ENCODE data around the gene TMEM238. TPM values are rescaled to one million over a fixed set of nuclear protein-coding genes. Genes with fewer than 3 reads are reported as not detected.

The TMEM238 gene
- total RNA-seq, 1 experiment from 2014 or later, result 22.8 TPM

GRCh38 chr19:55340784-55341147 is 43.3 kb downstream of the TMEM238 start:
- ATAC-seq (no peak), DNase-seq (no peak)
- Histone ChIP-seq H3K4me2 (ENCODE audit: low read length) (peak overlapping the region; percentile 97), H3K36me3 (ENCODE audit: low read depth, low read length) (no peaks in the 10 kb centered on the region), H2AFZ (ENCODE audit: low read length) (no peak overlapping the region; the same call in 1 of the 2 replicates), H3K4me3 (ENCODE audit: low read length) (peak overlapping the region; percentile 80), H3K9ac (ENCODE audit: low read length) (peak overlapping the region; percentile 88), H3K27ac (ENCODE audit: low read length) (peak overlapping the region; percentile 38), H3K79me2 (ENCODE audit: low read length) (peaks cover 11% of the 10 kb centered on the region), H3K9me2 (replicated peaks; ENCODE audit: low read length) (no peaks in the 10 kb centered on the region), H3F3A (ENCODE audit: low read length, unreplicated experiment) (no peaks in the 10 kb centered on the region), H3K4me1 (ENCODE audit: insufficient read depth, low read length) (peaks cover 26% of the 10 kb centered on the region), H3K27me3 (ENCODE audit: low read length) (no peaks in the 10 kb centered on the region), H4K20me1 (ENCODE audit: low read length) (no peaks in the 10 kb centered on the region), H3K9me3 (ENCODE audit: low read length) (no peaks in the 10 kb centered on the region)
- ChIA-PET CTCF (no interaction called here), POLR2A (ENCODE audit: unreplicated experiment) (no interaction called here)
- TF ChIP-seq EZH2 (IDR thresholded peaks at IDR 0.05; ENCODE audit: low read length, unreplicated experiment) (no peak), CTCF (conservative IDR thresholded peaks at IDR 0.05; ENCODE audit: low read depth, low read length) (peak; percentile 44), EZH2phosphoT487 (IDR thresholded peaks at IDR 0.05; ENCODE audit: borderline replicate concordance, low read length) (no peak)
- intact Hi-C loops (cut with micrococcal nuclease), result no loop called here
- BruUV-seq (replicated peaks), result no TSS peak

- CTCF ChIA-PET, result interaction anchor here (0.6 to 1.2 kb wide), 6 partner anchors 8 to 44 kb away, joined by 3 to 9 read pairs (median 5); partner anchors contain the start of gene TMEM238
- Histone ChIP-seq H3K79me2 (ENCODE audit: low read length) (peaks cover 11% of the 10 kb centered on the region), H3K4me1 (ENCODE audit: insufficient read depth, low read length) (peaks cover 19% of the 10 kb centered on the region), H3K36me3 (ENCODE audit: low read depth, low read length) (no peaks in the 10 kb centered on the region), H3K9ac (ENCODE audit: low read length) (peak overlapping the region; percentile 88), H4K20me1 (ENCODE audit: low read length) (no peaks in the 10 kb centered on the region), H2AFZ (ENCODE audit: low read length) (no peak overlapping the region; the same call in 1 of the 2 replicates), H3K4me2 (ENCODE audit: low read length) (peak overlapping the region; percentile 97), H3K27ac (ENCODE audit: low read length) (peak overlapping the region; percentile 38), H3K9me2 (replicated peaks; ENCODE audit: low read length) (no peaks in the 10 kb centered on the region), H3K4me3 (ENCODE audit: low read length) (peak overlapping the region; percentile 80), H3K27me3 (ENCODE audit: low read length) (no peaks in the 10 kb centered on the region), H3K9me3 (ENCODE audit: low read length) (no peaks in the 10 kb centered on the region), H3F3A (ENCODE audit: low read length, unreplicated experiment) (no peaks in the 10 kb centered on the region)
- no peak for TF ChIP-seq EZH2phosphoT487 (IDR thresholded peaks at IDR 0.05; ENCODE audit: borderline replicate concordance, low read length)
- TF ChIP-seq EZH2 (IDR thresholded peaks at IDR 0.05; ENCODE audit: low read length, unreplicated experiment), result no peak
- TF ChIP-seq CTCF (conservative IDR thresholded peaks at IDR 0.05; ENCODE audit: low read depth, low read length), result no peak
- DNase-seq (no peak), ATAC-seq (no peak)
- no TSS peak for BruUV-seq (replicated peaks)
- POLR2A ChIA-PET (ENCODE audit: unreplicated experiment), result interaction anchor here (0.5 to 1.8 kb wide), 10 partner anchors 10 to 1073 kb away, joined by 3 to 8 read pairs (median 4); partner anchors contain the start of genes PPP6R1, TMEM238 and UBE2S
- intact Hi-C loops (cut with micrococcal nuclease), result loop anchor here (1.0 to 5.0 kb wide), 4 partner anchors 15 to 128 kb away; partner anchors contain the start of genes COX6B2, RPL28 and TMEM238
Measured at GRCh38 chr19:55339889-55340783, 44.0 kb downstream of the TMEM238 start.
